Mesendoderm (in vitro differentiated cells): ENCODE measurements around the gene INPP5F.
A peak's percentile ranks its signal among the peaks of the same experiment; 100 is the strongest.

Experiments used
- DNase-seq: peaks from one replicate; pipeline ENCODE4 v3.0.0; 2013
- H2AK5ac ChIP-seq: 2 replicates; pipeline ENCODE4 v1.6.1; 2013; ENCODE audit warnings: low read length, inconsistent platforms
- H2BK120ac ChIP-seq: 2 replicates; pipeline ENCODE4 v1.6.1; 2013; ENCODE audit warnings: low read depth, mild to moderate bottlenecking, low read length, moderate library complexity, mixed read lengths
- H2BK15ac ChIP-seq: replicated peaks from 2 replicates; pipeline ENCODE4 v1.6.1; 2013; ENCODE audit warnings: low read depth, mild to moderate bottlenecking, moderate library complexity
- H2BK5ac ChIP-seq: 2 replicates; pipeline ENCODE4 v1.6.1; 2013; ENCODE audit warnings: low read length, inconsistent platforms
- H3K18ac ChIP-seq: 2 replicates; pipeline ENCODE4 v1.6.1; 2013; ENCODE audit warnings: mild to moderate bottlenecking, low read length, mixed read lengths
- H3K23ac ChIP-seq: one replicate; pipeline ENCODE4 v1.6.1; 2013; ENCODE audit warnings: low read length
- H3K27ac ChIP-seq: 2 replicates; pipeline ENCODE4 v1.5.1; 2013; ENCODE audit warnings: low read depth, mild to moderate bottlenecking, inconsistent platforms, low read length, moderate library complexity
- H3K27me3 ChIP-seq: 2 replicates; pipeline ENCODE4 v1.6.1; 2013; ENCODE audit warnings: low read length, control low read depth, mild to moderate bottlenecking, inconsistent platforms; ENCODE audit not compliant: insufficient read depth, poor library complexity
- H3K36me3 ChIP-seq: 2 replicates; pipeline ENCODE4 v1.6.1; 2013; ENCODE audit warnings: low read length, inconsistent platforms; ENCODE audit not compliant: control insufficient read depth, insufficient read depth
- H3K4ac ChIP-seq: one replicate; pipeline ENCODE4 v1.6.1; 2013; ENCODE audit warnings: low read depth, mild to moderate bottlenecking, low read length, moderate library complexity
- H3K4me1 ChIP-seq: 2 replicates; pipeline ENCODE4 v1.6.1; 2013; ENCODE audit warnings: low read depth, low read length, inconsistent platforms; ENCODE audit not compliant: control insufficient read depth
- H3K4me2 ChIP-seq: 2 replicates; pipeline ENCODE4 v1.6.1; 2013; ENCODE audit warnings: low read length
- H3K4me3 ChIP-seq: 2 replicates; pipeline ENCODE4 v1.5.1; 2013; ENCODE audit warnings: mild to moderate bottlenecking, low read length
- H3K56ac ChIP-seq: one replicate; pipeline ENCODE4 v1.6.1; 2013; ENCODE audit warnings: low read length
- H3K79me1 ChIP-seq: 2 replicates; pipeline ENCODE4 v1.6.1; 2013; ENCODE audit warnings: low read length, inconsistent platforms
- H3K79me2 ChIP-seq: 2 replicates; pipeline ENCODE4 v1.6.1; 2013; ENCODE audit warnings: mild to moderate bottlenecking, low read length; ENCODE audit not compliant: control insufficient read depth, insufficient read depth
- H3K9ac ChIP-seq: 2 replicates; pipeline ENCODE4 v1.6.1; 2013; ENCODE audit warnings: low read length, inconsistent platforms
- H4K5ac ChIP-seq: one replicate; pipeline ENCODE4 v1.6.1; 2013; ENCODE audit warnings: low read length
- H4K8ac ChIP-seq: one replicate; pipeline ENCODE4 v1.6.1; 2013; ENCODE audit warnings: low read depth, mild to moderate bottlenecking, control low read depth, low read length, moderate library complexity
- whole genome bisulfite sequencing: extraction: QIAGEN DNeasy Blood & Tissue Kit; methylation state at CpG from one replicate; pipeline ENCODE4 v1.1.7; 2013; ENCODE audit warnings: low lambda C conversion rate, missing lambda C conversion rate; ENCODE audit not compliant: insufficient coverage; ENCODE audit errors: extremely low coverage; 5-methylcytosine and 5-hydroxymethylcytosine counted together

The INPP5F gene

GRCh38 chr10:119724593-119725516, 995 bp upstream of the INPP5F start:
- no peak overlapping the region for H4K8ac ChIP-seq

GRCh38 chr10:119725517-119725827, 378 bp upstream of the INPP5F start:
- Histone ChIP-seq H3K27ac (peak overlapping the region; percentile 63), H4K8ac (no peak overlapping the region), H3K4me1 (peaks cover 7% of the 10 kb centered on the region), H3K79me2 (peaks cover 7% of the 10 kb centered on the region), H3K9ac (peak overlapping the region; percentile 87), H2BK15ac (no peak overlapping the region), H3K18ac (peak overlapping the region; percentile 44), H3K79me1 (no peaks in the 10 kb centered on the region), H3K4ac (peak overlapping the region; percentile 4), H3K56ac (peak overlapping the region; percentile 96), H3K4me3 (peak overlapping the region; percentile 56), H3K23ac (no peak overlapping the region), H3K36me3 (no peaks in the 10 kb centered on the region), H2BK5ac (peak overlapping the region; percentile 23), H4K5ac (no peak overlapping the region), H3K27me3 (no peaks in the 10 kb centered on the region), H3K4me2 (peak overlapping the region; percentile 56), H2AK5ac (no peak overlapping the region), H2BK120ac (no peak overlapping the region)
- no CpG with 5 or more reads among the region's 32 CpGs for WGBS
- DNase-seq = no peak

More at GRCh38 chr10:119724593-119725516, 995 bp upstream of the INPP5F start:
- Histone ChIP-seq H3K23ac (no peak overlapping the region), H2BK15ac (no peak overlapping the region), H3K79me2 (peaks cover 7% of the 10 kb centered on the region), H3K27ac (peak overlapping the region; percentile 63), H3K4ac (peak overlapping the region; percentile 4), H3K56ac (peak overlapping the region; percentile 96), H3K9ac (peak overlapping the region; percentile 87), H3K4me2 (peak overlapping the region; percentile 56), H2BK5ac (peak overlapping the region; percentile 23), H3K4me3 (peak overlapping the region; percentile 56), H3K36me3 (no peaks in the 10 kb centered on the region), H3K18ac (peak overlapping the region; percentile 44), H3K4me1 (peaks cover 7% of the 10 kb centered on the region), H2AK5ac (no peak overlapping the region), H3K27me3 (no peaks in the 10 kb centered on the region), H3K79me1 (no peaks in the 10 kb centered on the region), H4K5ac (no peak overlapping the region), H2BK120ac (no peak overlapping the region)
- WGBS = no CpG with 5 or more reads among the region's 21 CpGs
- DNase-seq = peak; percentile 56

GRCh38 chr10:119726676-119727261, 919 bp downstream of the INPP5F start:
- Histone ChIP-seq H3K36me3 (no peaks in the 10 kb centered on the region), H2BK15ac (no peak overlapping the region), H2BK120ac (no peak overlapping the region), H3K27ac (no peak overlapping the region), H3K56ac (peak overlapping the region; percentile 83), H3K79me2 (peaks cover 7% of the 10 kb centered on the region), H3K9ac (peak overlapping the region; percentile 43), H3K18ac (no peak overlapping the region), H2BK5ac (no peak overlapping the region), H3K4me3 (peak overlapping the region; percentile 16), H3K4me2 (peak overlapping the region; percentile 55), H4K5ac (no peak overlapping the region), H3K27me3 (no peaks in the 10 kb centered on the region), H2AK5ac (no peak overlapping the region), H3K23ac (no peak overlapping the region), H3K4me1 (peaks cover 7% of the 10 kb centered on the region), H3K79me1 (no peaks in the 10 kb centered on the region), H4K8ac (no peak overlapping the region), H3K4ac (no peak overlapping the region)
- WGBS = 100% methylated on average over 1 of the region's 14 CpGs
- DNase-seq = no peak

- Histone ChIP-seq H3K56ac (no peak overlapping the region), H2BK5ac (no peak overlapping the region), H2AK5ac (no peak overlapping the region), H3K4me1 (peaks cover 7% of the 10 kb centered on the region), H3K27me3 (no peaks in the 10 kb centered on the region), H2BK15ac (no peak overlapping the region), H2BK120ac (no peak overlapping the region), H3K18ac (no peak overlapping the region), H3K79me2 (peaks cover 7% of the 10 kb centered on the region), H3K4me2 (no peak overlapping the region), H3K4ac (no peak overlapping the region), H3K36me3 (no peaks in the 10 kb centered on the region), H3K27ac (no peak overlapping the region), H3K4me3 (no peak overlapping the region), H3K23ac (no peak overlapping the region), H3K9ac (no peak overlapping the region), H4K8ac (no peak overlapping the region), H4K5ac (no peak overlapping the region), H3K79me1 (no peaks in the 10 kb centered on the region)
- WGBS = no CpG with 5 or more reads among the region's 3 CpGs
- no peak for DNase-seq
Measured at GRCh38 chr10:119728172-119728800, 2.4 kb downstream of the INPP5F start.

GRCh38 chr10:119734396-119735332, 8.8 kb downstream of the INPP5F start:
- Histone ChIP-seq H2BK15ac (no peak overlapping the region), H3K56ac (no peak overlapping the region), H3K9ac (no peak overlapping the region), H3K4me3 (no peak overlapping the region), H3K79me2 (no peaks in the 10 kb centered on the region), H3K27me3 (no peaks in the 10 kb centered on the region), H3K27ac (no peak overlapping the region), H3K23ac (no peak overlapping the region), H3K79me1 (no peaks in the 10 kb centered on the region), H4K5ac (no peak overlapping the region), H4K8ac (no peak overlapping the region), H3K18ac (no peak overlapping the region), H3K4ac (no peak overlapping the region), H2BK5ac (no peak overlapping the region), H3K36me3 (no peaks in the 10 kb centered on the region), H2AK5ac (no peak overlapping the region), H3K4me1 (no peaks in the 10 kb centered on the region), H2BK120ac (no peak overlapping the region), H3K4me2 (no peak overlapping the region)
- no CpG with 5 or more reads among the region's 1 CpG for WGBS
- DNase-seq = peak; percentile 82
